Effector memory CD8-positive, alpha-beta T cell (primary cell): Measurements from ENCODE around the gene TAC3.
"Not testable (repeated sequence)": the region's sequence is repeated elsewhere in the genome, so short reads cannot be mapped to it uniquely, and the experiment has no call there.

ENCODE experiments used
- ATAC-seq: fragments of 150-1000 bp; cut with Tn5 transposase; replicated peaks from 2 replicates; pipeline ENCODE4 v1.10.0; 2021; ENCODE audit warnings: mild to moderate bottlenecking, moderate library complexity
- DNase-seq, 3 experiments: peaks; one replicate each; pipeline ENCODE4 v3.0.0; 2021
- H3K27ac Mint-ChIP-seq, 2 donors: one replicate each; pipeline ENCODE4 v1.8.0; 2022; ENCODE audit warnings: mild to moderate bottlenecking in 2 of 2, mixed read lengths in 2 of 2, moderate library complexity in 2 of 2
- H3K27me3 Mint-ChIP-seq, 2 donors: one replicate each; pipeline ENCODE4 v1.8.0; 2022; ENCODE audit warnings: mixed read lengths in 2 of 2
- H3K36me3 Mint-ChIP-seq: one replicate; pipeline ENCODE4 v1.8.0; 2022; ENCODE audit warnings: mild to moderate bottlenecking, moderate library complexity, mixed read lengths; ENCODE audit not compliant: insufficient read depth
- H3K4me1 Mint-ChIP-seq, 2 donors: one replicate each; pipeline ENCODE4 v1.8.0; 2022; ENCODE audit warnings: low read depth in 2 of 2, mixed read lengths in 2 of 2
- H3K4me3 Mint-ChIP-seq, 2 donors: one replicate each; pipeline ENCODE4 v1.8.0; 2022; ENCODE audit warnings: mild to moderate bottlenecking in 2 of 2, mixed read lengths in 2 of 2, moderate library complexity in 2 of 2
- H3K9me3 Mint-ChIP-seq, 2 donors: one replicate each; pipeline ENCODE4 v1.8.0; 2022; ENCODE audit warnings: mixed read lengths in 2 of 2
- total RNA-seq, 9 experiments: gene quantifications; one replicate each; lab custom pipeline; 2026; lab: John Stamatoyannopoulos, UW

Gene TAC3
- total RNA-seq: 0 to 0.10 (median 0) reads per million in 9 experiments

- ATAC-seq: no peak
- Mint-ChIP-seq H3K27ac (no peak within 1 kb of the TSS), H3K27me3 (peaks cover 25 to 50% of the 10 kb centered on the region in 2 donors), H3K4me3 (no peak within 1 kb of the TSS), H3K9me3 (no peaks in the 10 kb centered on the region), H3K4me1 (peaks cover 2 to 6% of the 10 kb centered on the region in 2 donors), H3K36me3 (no peaks in the 10 kb centered on the region)
- no peak for DNase-seq
Measured at GRCh38 chr12:57016348-57016747, at the start of gene TAC3. TAC3 (minus strand) TSS chr12:57016529; CDS start chr12:57015797, 732 bp downstream.

- peak; percentile 99 for ATAC-seq
- Mint-ChIP-seq H3K36me3 (peaks cover 7% of the 10 kb centered on the region), H3K9me3 (no peaks in the 10 kb centered on the region), H3K4me1 (peaks cover 5 to 10% of the 10 kb centered on the region in 2 donors), H3K4me3 (peak overlapping the region; percentile 70 to 83), H3K27me3 (no peaks in the 10 kb centered on the region), H3K27ac (peak overlapping the region; percentile 95 to 98)
- peak; percentile 44 to 54 (median 46) for DNase-seq
Measured at GRCh38 chr12:57063991-57064685, 47.8 kb upstream of the TAC3 start.

GRCh38 chr12:57058454-57058853, 42.1 kb upstream of the TAC3 start:
- peaks cover 6% of the 10 kb centered on the region for H3K36me3 Mint-ChIP-seq
- no peaks in the 10 kb centered on the region for H3K4me1 Mint-ChIP-seq
- no peaks in the 10 kb centered on the region for H3K9me3 Mint-ChIP-seq
- no peak overlapping the region for H3K4me3 Mint-ChIP-seq
- no peak for DNase-seq
- no peaks in the 10 kb centered on the region for H3K27me3 Mint-ChIP-seq
- H3K27ac Mint-ChIP-seq: no peak overlapping the region
- no peak for ATAC-seq

DNA sequence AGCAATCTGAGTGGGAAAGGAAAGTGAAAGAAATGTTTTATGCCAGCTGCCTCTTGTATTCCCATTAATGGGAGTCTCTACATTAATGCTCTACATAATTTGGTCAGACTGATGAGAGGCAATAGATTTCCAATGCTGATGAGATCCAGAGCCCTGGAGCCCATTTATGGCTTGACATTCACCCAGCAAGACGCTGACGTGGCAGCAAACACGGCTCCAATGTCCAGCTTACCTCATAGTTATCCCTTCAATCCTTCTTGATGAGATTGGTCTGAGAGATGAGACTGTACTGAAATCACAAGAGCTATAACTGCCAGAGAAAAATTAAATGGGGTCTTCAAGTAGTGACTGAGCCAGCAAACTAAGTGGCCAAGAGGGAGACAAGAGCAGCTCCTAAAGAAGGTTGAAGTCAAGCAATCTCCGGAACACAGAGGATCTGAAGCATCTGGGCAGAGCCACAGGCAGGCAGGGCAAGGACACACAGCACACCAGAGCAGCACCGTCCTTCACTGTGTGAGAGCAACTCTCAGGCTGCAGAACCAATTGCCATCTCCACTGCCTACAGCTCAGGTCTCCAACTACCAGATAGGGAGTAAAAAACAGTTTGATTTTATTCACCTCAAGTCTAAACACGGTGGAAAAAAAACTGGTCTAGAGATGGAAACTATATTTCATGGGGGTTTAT, 40.9 kb upstream of the TAC3 start:
- H3K4me3 Mint-ChIP-seq: no peak overlapping the region
- H3K27ac Mint-ChIP-seq: no peak overlapping the region
- no peaks in the 10 kb centered on the region for H3K27me3 Mint-ChIP-seq
- peaks cover 3% of the 10 kb centered on the region for H3K36me3 Mint-ChIP-seq
- DNase-seq (no peak), ATAC-seq (no peak)
- H3K4me1 Mint-ChIP-seq: no peaks in the 10 kb centered on the region
- H3K9me3 Mint-ChIP-seq: no peaks in the 10 kb centered on the region

DNA sequence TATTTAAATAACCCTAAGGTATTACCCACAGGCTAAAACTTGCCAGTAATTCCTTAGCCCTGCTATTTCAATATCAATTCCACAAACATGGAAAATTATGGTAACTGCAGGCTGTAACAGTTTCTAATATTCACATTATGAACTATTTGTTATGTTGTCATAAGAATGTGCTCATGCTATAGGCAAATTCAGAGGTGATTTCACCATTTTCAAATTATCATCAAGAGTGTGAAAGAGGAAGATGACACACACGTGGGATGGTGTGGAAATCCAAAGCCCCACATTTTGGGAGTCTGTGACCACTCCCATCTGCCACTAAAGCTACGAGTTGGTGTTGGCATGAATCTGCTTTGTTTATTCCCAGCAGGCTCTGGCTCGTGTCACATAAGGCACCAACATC, 39.5 kb upstream of the TAC3 start:
- Mint-ChIP-seq H3K9me3 (no peaks in the 10 kb centered on the region), H3K4me1 (peaks cover 4 to 5% of the 10 kb centered on the region in 2 donors), H3K36me3 (peaks cover 3% of the 10 kb centered on the region)

DNA sequence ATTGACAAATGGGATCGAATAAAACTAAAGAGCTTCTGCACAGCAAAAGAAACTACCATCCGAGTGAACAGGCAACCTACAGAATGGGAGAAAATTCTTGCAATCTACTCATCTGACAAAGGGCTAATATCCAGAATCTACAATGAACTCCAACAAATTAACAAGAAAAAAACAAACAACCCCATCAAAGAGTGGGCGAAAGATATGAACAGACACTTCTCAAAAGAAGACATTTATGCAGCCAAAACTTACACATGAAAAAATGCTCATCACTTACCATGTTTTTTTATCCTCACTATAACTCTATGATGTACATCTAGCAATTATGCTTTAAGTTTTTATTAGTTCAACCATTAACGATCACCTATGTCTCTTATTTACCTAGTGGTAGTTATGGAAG, 37.6 kb upstream of the TAC3 start:
- ATAC-seq, H3K27ac Mint-ChIP-seq, H3K4me3 Mint-ChIP-seq, H3K36me3 Mint-ChIP-seq, DNase-seq, H3K9me3 Mint-ChIP-seq, H3K27me3 Mint-ChIP-seq, H3K4me1 Mint-ChIP-seq: not testable (repeated sequence)

More for the DNA sequence above, 39.5 kb upstream of the TAC3 start:
- no peak for DNase-seq
- ATAC-seq: no peak
- Mint-ChIP-seq H3K4me3 (no peak overlapping the region), H3K27ac (no peak overlapping the region), H3K27me3 (no peaks in the 10 kb centered on the region)

DNA sequence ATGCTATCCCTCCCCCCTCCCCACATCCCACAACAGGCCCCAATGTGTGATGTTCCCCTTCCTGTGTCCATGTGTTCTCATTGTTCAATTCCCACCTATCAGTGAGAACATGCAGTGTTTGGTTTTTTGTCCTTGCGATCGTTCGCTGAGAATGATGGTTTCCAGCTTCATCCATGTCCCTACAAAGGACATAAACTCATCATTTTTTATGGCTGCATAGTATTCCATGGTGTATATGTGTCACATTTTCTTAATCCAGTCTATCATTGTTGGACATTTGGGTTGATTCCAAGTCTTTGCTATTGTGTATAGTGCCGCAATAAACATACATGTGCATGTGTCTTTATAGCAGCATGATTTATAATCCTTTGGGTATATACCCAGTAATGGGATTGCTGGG, 36.8 kb upstream of the TAC3 start:
- H3K9me3 Mint-ChIP-seq, H3K4me1 Mint-ChIP-seq, H3K4me3 Mint-ChIP-seq, DNase-seq, H3K27me3 Mint-ChIP-seq, H3K27ac Mint-ChIP-seq, ATAC-seq, H3K36me3 Mint-ChIP-seq: not testable (repeated sequence)

- DNase-seq (no peak), ATAC-seq (no peak)
- H3K4me1 Mint-ChIP-seq: peaks cover 26 to 29% of the 10 kb centered on the region in 2 donors
- H3K9me3 Mint-ChIP-seq: no peaks in the 10 kb centered on the region
- no peak overlapping the region for H3K4me3 Mint-ChIP-seq
- H3K27me3 Mint-ChIP-seq: no peaks in the 10 kb centered on the region
- H3K27ac Mint-ChIP-seq: no peak overlapping the region
- no peaks in the 10 kb centered on the region for H3K36me3 Mint-ChIP-seq
Measured at GRCh38 chr12:57051011-57051410, 34.7 kb upstream of the TAC3 start.

- Mint-ChIP-seq H3K27ac (peak within 1 kb of the TSS in 1 of 2 donors; percentile 76), H3K36me3 (no peaks in the 10 kb centered on the region), H3K9me3 (no peaks in the 10 kb centered on the region), H3K4me3 (no peak within 1 kb of the TSS), H3K4me1 (peaks cover 29 to 31% of the 10 kb centered on the region in 2 donors), H3K27me3 (no peaks in the 10 kb centered on the region)
- ATAC-seq: no peak
- no peak for DNase-seq
Measured at GRCh38 chr12:57049890-57050289, 33.6 kb upstream of the TAC3 start, which contains the start of gene MYO1A. MYO1A (minus strand) TSS chr12:57050129; CDS start chr12:57048323, 1,806 bp downstream.

DNA sequence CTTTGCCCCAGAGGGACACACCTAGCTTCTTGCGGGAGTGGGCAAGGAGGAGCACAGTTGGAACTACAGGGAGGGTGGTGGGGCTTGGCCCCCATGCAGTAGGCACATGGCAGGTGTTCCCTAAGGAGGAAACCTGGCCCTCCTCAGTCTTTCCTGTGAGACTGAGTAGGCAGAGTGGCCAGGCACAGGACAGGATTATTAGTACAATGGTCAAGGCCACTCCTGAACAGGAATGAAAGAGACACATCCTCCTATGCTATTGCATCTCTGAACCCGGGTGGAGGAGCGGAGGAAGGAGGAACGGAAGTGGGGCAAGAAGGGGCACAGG, 32.8 kb upstream of the TAC3 start:
- H3K27me3 Mint-ChIP-seq: peaks cover 0 to 1% of the 10 kb centered on the region in 2 donors

GRCh38 chr12:57048423-57049118, 32.2 kb upstream of the TAC3 start:
- no peak for DNase-seq
- Mint-ChIP-seq H3K27ac (peak overlapping the region in 1 of 2 donors; percentile 76), H3K36me3 (no peaks in the 10 kb centered on the region), H3K27me3 (peaks cover 0 to 6% of the 10 kb centered on the region in 2 donors), H3K4me3 (no peak overlapping the region), H3K4me1 (peaks cover 29 to 31% of the 10 kb centered on the region in 2 donors), H3K9me3 (no peaks in the 10 kb centered on the region)
- ATAC-seq: no peak

More for the DNA sequence above, 32.8 kb upstream of the TAC3 start:
- no peak for DNase-seq
- Mint-ChIP-seq H3K36me3 (no peaks in the 10 kb centered on the region), H3K9me3 (no peaks in the 10 kb centered on the region), H3K4me1 (peaks cover 29 to 31% of the 10 kb centered on the region in 2 donors), H3K27ac (peak overlapping the region in 1 of 2 donors; percentile 76), H3K4me3 (no peak overlapping the region)
- no peak for ATAC-seq

DNA sequence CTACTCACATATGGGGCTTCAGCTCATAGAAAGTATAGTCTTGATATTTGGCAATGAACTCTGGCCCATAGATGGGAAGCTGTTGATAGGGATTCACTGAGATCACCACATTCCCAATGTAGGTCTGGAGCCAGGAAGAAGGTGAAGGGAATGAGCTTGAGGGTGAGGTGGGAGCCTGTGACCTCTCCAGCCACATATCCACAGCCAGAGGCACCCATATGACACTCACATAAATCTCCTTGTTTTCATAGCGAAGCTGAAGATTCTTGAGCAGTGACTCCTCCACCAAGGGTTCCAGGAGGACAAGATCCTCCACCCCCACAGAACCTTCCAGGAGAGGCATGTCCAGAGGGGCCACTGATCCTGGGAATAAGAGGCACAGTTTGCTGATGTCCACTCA, 31.7 kb upstream of the TAC3 start:
- peak overlapping the region; percentile 63 to 74 for H3K4me3 Mint-ChIP-seq
- ATAC-seq: no peak
- H3K27me3 Mint-ChIP-seq: peaks cover 0 to 12% of the 10 kb centered on the region in 2 donors
- H3K4me1 Mint-ChIP-seq: peaks cover 29 to 31% of the 10 kb centered on the region in 2 donors
- H3K9me3 Mint-ChIP-seq: no peaks in the 10 kb centered on the region
- no peak for DNase-seq
- peak overlapping the region; percentile 76 to 80 for H3K27ac Mint-ChIP-seq
- no peaks in the 10 kb centered on the region for H3K36me3 Mint-ChIP-seq
